Effector memory CD4-positive, alpha-beta T cell (primary cell): ENCODE data around the gene CD80.

Source experiments
- DNase-seq, 3 donors: peaks; one replicate each; pipeline ENCODE4 v3.0.0-alpha.2; 2020
- H3K27ac ChIP-seq: 2 replicates; pipeline ENCODE4 v1.7.0; 2013; ENCODE audit warnings: mild to moderate bottlenecking, low read length, moderate library complexity; ENCODE audit not compliant: insufficient read depth, poor library complexity, severe bottlenecking
- H3K27me3 ChIP-seq: replicated peaks from 2 replicates; pipeline ENCODE4 v1.7.0; 2013; ENCODE audit warnings: mild to moderate bottlenecking, low read length; ENCODE audit not compliant: insufficient read depth, control insufficient read depth, poor library complexity, severe bottlenecking
- H3K36me3 ChIP-seq: 2 replicates; pipeline ENCODE4 v1.7.0; 2013; ENCODE audit warnings: mild to moderate bottlenecking, low read length, moderate library complexity; ENCODE audit not compliant: control insufficient read depth, insufficient read depth
- H3K4me1 ChIP-seq: 2 replicates; pipeline ENCODE4 v1.7.0; 2013; ENCODE audit warnings: low read length, mild to moderate bottlenecking; ENCODE audit not compliant: control insufficient read depth, insufficient read depth, poor library complexity, severe bottlenecking
- H3K4me3 ChIP-seq: 2 replicates; pipeline ENCODE4 v1.7.0; 2013; ENCODE audit warnings: low read length, low read depth, mild to moderate bottlenecking; ENCODE audit not compliant: insufficient read depth, poor library complexity, severe bottlenecking
- H3K9me3 ChIP-seq: 2 replicates; pipeline ENCODE4 v1.7.0; 2013; ENCODE audit warnings: mild to moderate bottlenecking, low read length, moderate library complexity; ENCODE audit not compliant: control insufficient read depth

CD80 gene

DNA sequence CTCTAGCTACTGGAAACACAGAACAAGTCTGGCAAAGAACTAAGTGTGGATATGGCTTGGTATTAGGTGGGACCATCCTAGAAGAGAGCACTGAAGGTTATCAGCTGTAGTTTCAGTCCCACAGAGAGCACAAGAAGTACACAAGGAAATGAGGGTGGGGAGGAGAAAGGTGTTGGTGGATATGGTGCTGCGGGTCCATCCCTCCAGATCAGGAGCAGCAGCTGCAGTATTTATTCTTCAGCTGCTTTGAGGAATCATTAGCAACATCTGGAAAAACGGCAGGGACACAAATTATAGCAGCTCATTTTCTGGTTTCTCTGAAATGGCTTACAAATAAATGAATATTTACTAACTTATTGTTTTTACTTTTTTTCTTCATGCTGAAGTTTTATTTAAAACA, 29.0 kb downstream of the CD80 start:
- DNase-seq, result no peak
- Histone ChIP-seq H3K4me1 (no peaks in the 10 kb centered on the region), H3K9me3 (no peaks in the 10 kb centered on the region), H3K27me3 (no peaks in the 10 kb centered on the region), H3K36me3 (peaks cover 1% of the 10 kb centered on the region), H3K4me3 (no peak overlapping the region), H3K27ac (no peak overlapping the region)

DNA sequence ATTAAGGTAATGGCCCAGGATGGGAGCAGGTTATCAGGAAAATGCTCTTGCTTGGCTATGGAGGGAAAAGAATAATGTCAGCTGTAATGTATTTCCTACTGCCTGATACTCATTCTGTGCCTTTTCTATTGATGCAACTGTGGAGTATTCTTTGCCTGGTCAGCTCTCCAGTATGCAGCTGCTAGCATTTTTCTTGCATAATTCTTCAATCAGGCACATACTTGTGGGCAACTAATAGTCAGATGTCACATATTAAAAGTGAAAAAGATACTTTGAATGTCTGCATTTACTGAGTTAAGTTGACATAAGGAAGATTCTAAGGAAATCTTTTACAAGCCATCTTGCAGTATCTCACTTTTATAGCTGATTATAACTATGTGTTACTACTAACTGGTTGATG, 29.5 kb downstream of the CD80 start:
- no peaks in the 10 kb centered on the region for H3K9me3 ChIP-seq
- DNase-seq, result no peak
- H3K36me3 ChIP-seq, result peaks cover 4% of the 10 kb centered on the region
- H3K27me3 ChIP-seq, result no peaks in the 10 kb centered on the region
- H3K4me1 ChIP-seq, result no peaks in the 10 kb centered on the region
- H3K27ac ChIP-seq, result no peak overlapping the region
- no peak overlapping the region for H3K4me3 ChIP-seq

DNA sequence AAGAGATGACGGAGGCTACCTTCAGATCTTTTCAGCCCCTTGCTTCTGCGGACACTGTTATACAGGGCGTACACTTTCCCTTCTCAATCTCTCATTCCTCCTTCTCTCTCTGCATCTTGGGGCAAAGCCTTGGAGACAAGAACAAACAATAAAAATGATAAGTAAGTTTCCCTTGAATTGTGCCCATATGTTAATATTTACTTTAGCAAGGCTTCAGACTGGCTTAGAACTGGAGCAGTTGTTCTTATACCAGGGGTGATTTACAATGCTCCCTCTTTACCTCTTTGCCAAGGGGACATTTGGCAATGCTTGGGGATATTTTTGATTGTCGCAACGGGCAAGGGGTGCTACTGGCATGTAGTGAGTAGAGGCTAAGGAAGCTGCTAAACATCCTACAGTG, 31.7 kb downstream of the CD80 start:
- Histone ChIP-seq H3K9me3 (no peaks in the 10 kb centered on the region), H3K4me3 (no peak overlapping the region), H3K4me1 (no peaks in the 10 kb centered on the region), H3K36me3 (peaks cover 16% of the 10 kb centered on the region), H3K27me3 (no peaks in the 10 kb centered on the region), H3K27ac (no peak overlapping the region)
- DNase-seq, result no peak

DNA sequence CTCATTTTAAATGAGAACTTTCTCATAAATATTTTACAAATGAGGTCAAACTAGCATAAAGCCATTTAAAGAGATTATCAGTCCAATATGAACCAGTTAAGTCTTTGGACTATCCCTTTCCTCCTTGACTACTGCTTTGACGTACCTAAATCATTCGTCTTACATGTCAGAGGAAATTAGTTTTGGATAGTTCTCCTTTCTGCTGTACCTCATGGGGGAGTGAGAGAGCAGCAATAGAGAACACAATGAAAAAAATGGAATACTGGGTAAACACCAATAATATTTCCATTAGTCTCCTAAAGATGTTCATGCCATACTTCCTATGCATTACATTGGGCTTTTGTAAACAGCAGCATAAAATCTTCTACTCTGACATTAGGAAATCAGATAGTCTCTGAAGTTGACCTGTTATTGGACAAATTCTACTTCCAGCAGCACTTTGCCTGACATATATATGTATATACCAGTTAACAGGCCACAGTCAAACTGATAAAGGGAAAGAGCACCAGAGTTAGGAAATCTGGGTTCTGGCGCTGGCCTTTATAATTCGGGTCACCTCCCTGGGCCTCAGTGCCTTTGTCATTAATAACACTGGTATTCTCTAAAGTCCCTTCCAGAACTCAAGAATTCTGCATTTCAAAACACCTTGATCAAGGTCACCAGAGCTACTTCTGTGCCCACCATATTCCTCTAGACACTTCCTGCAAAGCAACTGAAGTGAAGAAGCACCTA, 34.3 kb downstream of the CD80 start:
- peaks cover 28% of the 10 kb centered on the region for H3K36me3 ChIP-seq
- no peaks in the 10 kb centered on the region for H3K4me1 ChIP-seq
- H3K4me3 ChIP-seq, result no peak overlapping the region
- H3K27me3 ChIP-seq, result no peaks in the 10 kb centered on the region
- no peak for DNase-seq
- H3K27ac ChIP-seq, result no peak overlapping the region
- no peaks in the 10 kb centered on the region for H3K9me3 ChIP-seq

DNA sequence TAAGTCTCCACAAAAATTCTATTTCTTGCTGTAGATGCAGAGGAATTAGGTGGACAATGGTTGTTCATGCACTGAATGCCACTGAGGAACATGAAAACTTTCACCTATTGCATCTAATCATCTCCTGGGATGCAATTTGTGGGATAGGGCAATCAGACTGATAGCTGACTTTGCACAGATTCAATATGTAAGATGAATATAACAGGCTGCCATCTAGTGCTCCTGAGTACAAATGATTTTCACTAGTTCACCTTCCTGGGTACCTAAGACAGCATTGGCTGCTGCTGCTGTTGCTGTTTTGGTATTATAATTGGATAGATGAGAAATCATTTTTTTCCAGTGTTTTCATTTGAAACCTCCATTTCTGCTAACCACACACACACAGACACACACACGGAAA, 41.4 kb downstream of the CD80 start:
- Histone ChIP-seq H3K4me1 (no peaks in the 10 kb centered on the region), H3K4me3 (no peak overlapping the region), H3K36me3 (peaks cover 63% of the 10 kb centered on the region), H3K9me3 (no peaks in the 10 kb centered on the region), H3K27me3 (no peaks in the 10 kb centered on the region), H3K27ac (no peak overlapping the region)
- no peak for DNase-seq

DNA sequence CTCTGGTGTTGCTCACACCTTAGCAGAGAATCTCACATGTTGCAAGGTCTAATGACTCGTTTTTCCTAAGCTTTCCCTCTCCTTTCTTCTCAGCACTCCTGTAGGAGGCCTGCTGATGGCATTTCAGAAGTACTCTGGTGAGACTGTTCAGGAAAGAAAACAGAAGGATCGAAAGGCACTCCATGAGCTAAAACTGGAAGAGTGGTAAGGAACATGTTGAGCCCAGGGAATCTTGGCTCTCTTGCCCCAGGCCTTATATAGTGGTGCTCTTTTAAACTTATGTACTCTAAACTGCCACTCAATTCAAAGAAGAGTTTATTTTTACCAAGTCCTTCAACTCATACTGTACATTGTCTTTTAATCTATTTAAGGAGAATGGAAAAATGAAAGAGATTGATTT, 42.3 kb downstream of the CD80 start:
- H3K9me3 ChIP-seq, result no peaks in the 10 kb centered on the region
- H3K36me3 ChIP-seq, result peaks cover 61% of the 10 kb centered on the region
- no peak for DNase-seq
- no peak overlapping the region for H3K27ac ChIP-seq
- no peak overlapping the region for H3K4me3 ChIP-seq
- no peaks in the 10 kb centered on the region for H3K4me1 ChIP-seq
- H3K27me3 ChIP-seq, result no peaks in the 10 kb centered on the region

DNA sequence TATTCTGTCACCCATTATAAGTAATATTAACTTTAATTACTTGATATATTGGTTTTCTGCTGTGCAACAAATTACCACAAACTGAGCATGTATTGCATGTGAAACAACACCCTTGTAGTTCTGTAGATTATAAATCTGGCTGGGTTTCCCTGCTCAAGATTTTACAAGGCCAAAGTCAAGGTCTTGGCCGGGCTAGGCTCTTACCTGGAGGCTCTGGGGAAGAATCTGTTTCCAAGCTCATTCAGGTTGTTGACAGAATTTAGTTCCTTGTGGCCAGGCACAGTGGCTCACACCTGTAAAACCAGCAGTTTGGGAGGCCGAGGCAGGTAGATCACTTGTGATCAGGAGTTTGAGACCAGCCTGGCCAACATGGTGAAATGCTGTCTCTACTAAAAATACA, 44.8 kb downstream of the CD80 start:
- DNase-seq, result no peak
- Histone ChIP-seq H3K9me3 (no peaks in the 10 kb centered on the region), H3K27me3 (no peaks in the 10 kb centered on the region), H3K4me3 (no peak overlapping the region), H3K36me3 (peaks cover 54% of the 10 kb centered on the region), H3K27ac (no peak overlapping the region), H3K4me1 (no peaks in the 10 kb centered on the region)

DNA sequence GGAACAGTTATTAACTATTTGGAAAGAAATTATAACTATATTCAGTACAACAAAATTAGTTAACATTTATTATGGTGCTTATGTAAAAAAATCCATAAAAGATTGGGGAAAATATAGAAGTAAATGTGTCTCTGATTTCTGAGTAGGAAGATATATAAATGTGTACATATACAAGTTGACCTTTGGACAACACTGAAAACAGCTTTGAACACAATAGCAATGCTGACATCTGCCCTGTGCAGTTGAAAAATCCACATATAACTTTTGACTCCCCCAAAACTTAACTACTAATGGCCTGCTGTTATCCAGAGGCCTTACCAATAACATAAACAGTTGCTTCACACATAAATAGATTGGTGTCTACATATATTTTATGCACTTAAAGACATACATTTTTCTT, 48.7 kb downstream of the CD80 start:
- H3K27me3 ChIP-seq, result no peaks in the 10 kb centered on the region
- no peak overlapping the region for H3K4me3 ChIP-seq
- no peaks in the 10 kb centered on the region for H3K4me1 ChIP-seq
- peaks cover 21% of the 10 kb centered on the region for H3K36me3 ChIP-seq
- H3K9me3 ChIP-seq, result no peaks in the 10 kb centered on the region
- H3K27ac ChIP-seq, result no peak overlapping the region
- no peak for DNase-seq

DNA sequence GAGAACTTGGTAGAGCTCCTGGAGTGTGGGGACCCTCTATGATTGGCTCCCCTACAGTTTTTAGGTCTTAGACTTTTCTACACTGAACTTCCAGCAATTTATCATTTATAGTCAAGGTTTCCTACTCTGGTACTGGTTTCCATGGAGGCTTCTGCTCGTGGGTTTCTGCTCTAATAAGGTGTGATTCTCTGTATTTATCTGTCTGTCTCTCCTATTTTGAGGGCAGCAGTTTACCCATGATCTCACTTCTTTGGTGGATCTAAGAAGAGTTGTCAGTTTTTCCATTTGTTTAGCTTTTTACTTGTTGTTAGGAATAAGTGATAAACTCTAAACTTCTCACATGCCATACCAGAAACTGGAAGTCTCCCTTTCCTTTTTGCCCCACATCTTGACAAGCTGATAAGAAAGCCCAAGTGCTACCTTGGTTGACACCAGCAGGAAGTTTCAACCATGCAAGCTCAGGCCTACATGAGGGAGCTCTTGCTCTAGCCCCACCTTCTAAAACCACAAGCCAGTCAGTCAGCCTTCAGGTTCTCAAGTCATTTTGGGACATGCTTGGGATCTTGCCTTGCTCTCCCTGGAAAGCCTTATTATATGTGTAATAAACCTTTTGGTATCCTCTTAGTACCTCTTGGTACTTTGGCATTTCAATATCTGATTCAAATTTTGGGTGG, 51.1 kb downstream of the CD80 start:
- Histone ChIP-seq H3K4me3 (no peak overlapping the region), H3K4me1 (no peaks in the 10 kb centered on the region), H3K36me3 (peaks cover 24% of the 10 kb centered on the region), H3K9me3 (no peaks in the 10 kb centered on the region), H3K27ac (no peak overlapping the region), H3K27me3 (no peaks in the 10 kb centered on the region)
- DNase-seq, result no peak

DNA sequence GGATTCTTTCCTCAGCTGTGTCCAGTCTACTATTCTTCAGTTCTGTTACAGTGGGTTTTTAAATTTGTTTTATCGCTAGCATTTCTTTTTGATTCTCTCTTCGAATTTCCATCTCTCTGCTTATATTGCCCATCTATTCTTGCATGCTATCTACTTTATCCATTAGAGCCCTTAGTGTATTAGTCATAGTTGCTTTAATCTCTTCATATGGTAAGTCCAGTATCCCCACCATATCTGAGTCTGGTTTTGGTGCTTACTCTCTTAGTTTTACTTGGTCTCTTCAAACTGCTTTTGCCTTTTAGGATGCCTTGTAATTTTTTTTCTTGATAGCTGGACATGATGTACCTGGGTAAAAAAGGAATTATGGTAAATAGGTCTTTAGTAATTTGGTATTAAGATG, 52.0 kb downstream of the CD80 start:
- H3K9me3 ChIP-seq, result no peaks in the 10 kb centered on the region
- H3K36me3 ChIP-seq, result peaks cover 25% of the 10 kb centered on the region
- no peak for DNase-seq
- H3K27me3 ChIP-seq, result no peaks in the 10 kb centered on the region
- H3K4me3 ChIP-seq, result no peak overlapping the region
- no peak overlapping the region for H3K27ac ChIP-seq
- H3K4me1 ChIP-seq, result no peaks in the 10 kb centered on the region
